OCI-LY7 (cell line): ENCODE measurements around the gene TKT. TPM values are rescaled to one million over a fixed set of nuclear protein-coding genes. Genes with fewer than 3 reads are reported as not detected.

Source experiments
- BruUV-seq: library from RNA; stranded (reverse); fragments of 400-500 nt; replicated peaks from 2 replicates; lab custom pipeline; 2021; lab: Mats Ljungman, UMichigan
- CTCF ChIA-PET: fragments of 300-600 bp; sonication (Branson Sonifier 250); formaldehyde crosslinking; loops from one replicate; lab custom pipeline; 2022; ENCODE audit warnings: antibody characterized with exemption; ENCODE audit not compliant: unreplicated experiment; lab: Charles Lee
- POLR2A ChIA-PET: fragments of 300-600 bp; sonication (Branson Sonifier 250); formaldehyde crosslinking; loops from one replicate; lab custom pipeline; 2022; ENCODE audit warnings: antibody characterized with exemption; lab: Charles Lee
- DNase-seq: peaks from one replicate; pipeline ENCODE4 v3.0.0-alpha.2; 2015; ENCODE audit warnings: low spot score
- H2AFZ ChIP-seq: fragments of 200-600 bp; sonication (generic), shearing (Covaris generic); 2 replicates; pipeline ENCODE4 v1.6.1; 2014; ENCODE audit warnings: mild to moderate bottlenecking, antibody characterized with exemption, low read length, moderate library complexity
- H3K27ac ChIP-seq: fragments of 200-600 bp; sonication (generic); 2 replicates; pipeline ENCODE4 v1.5.1; 2014; ENCODE audit warnings: mixed run types, low read depth, mild to moderate bottlenecking, moderate library complexity, low read length, inconsistent platforms; ENCODE audit not compliant: poor library complexity, severe bottlenecking
- H3K36me3 ChIP-seq: fragments of 200-600 bp; sonication (generic); 2 replicates; pipeline ENCODE4 v1.6.1; 2014; ENCODE audit warnings: mild to moderate bottlenecking, antibody characterized with exemption, low read length, moderate library complexity, mixed read lengths; ENCODE audit not compliant: insufficient read depth
- H3K4me1 ChIP-seq: fragments of 200-600 bp; sonication (generic); 2 replicates; pipeline ENCODE4 v1.5.1; 2014; ENCODE audit warnings: mild to moderate bottlenecking, low read length; ENCODE audit not compliant: insufficient read depth, poor library complexity, severe bottlenecking
- H3K4me2 ChIP-seq: fragments of 200-600 bp; sonication (generic); 2 replicates; pipeline ENCODE4 v1.6.1; 2014; ENCODE audit warnings: mild to moderate bottlenecking, low read length
- H3K4me3 ChIP-seq: fragments of 200-600 bp; sonication (generic); 2 replicates; pipeline ENCODE4 v1.5.1; 2014; ENCODE audit warnings: mild to moderate bottlenecking, low read depth, low read length; ENCODE audit not compliant: poor library complexity, severe bottlenecking
- H3K79me2 ChIP-seq: fragments of 200-600 bp; sonication (generic); 2 replicates; pipeline ENCODE4 v1.6.1; 2016; ENCODE audit warnings: low read depth, mild to moderate bottlenecking, low read length, moderate library complexity, mixed read lengths; ENCODE audit not compliant: insufficient read depth
- H3K9me2 ChIP-seq: fragments of 200-600 bp; sonication (generic); 2 replicates; pipeline ENCODE4 v1.6.1; 2016; ENCODE audit warnings: mild to moderate bottlenecking, low read length, mixed read lengths; ENCODE audit not compliant: insufficient read depth
- H3K9me3 ChIP-seq: fragments of 200-600 bp; sonication (generic); 2 replicates; pipeline ENCODE4 v1.6.1; 2014; ENCODE audit warnings: mild to moderate bottlenecking, mixed run types, low read length, mixed read lengths
- H4K20me1 ChIP-seq: fragments of 200-600 bp; sonication (generic); 2 replicates; pipeline ENCODE4 v1.6.1; 2014; ENCODE audit warnings: mild to moderate bottlenecking, antibody characterized with exemption, low read length, moderate library complexity, mixed read lengths; ENCODE audit not compliant: insufficient read depth
- CTCF ChIP-seq: fragments of 200-600 bp; sonication (generic); conservative IDR thresholded peaks from 2 replicates; pipeline ENCODE4 v1.5.1; 2014; ENCODE audit warnings: mild to moderate bottlenecking, antibody characterized with exemption, low read length, moderate library complexity, mixed read lengths
- EZH2phosphoT487 ChIP-seq: fragments of 200-600 bp; sonication (generic); IDR thresholded peaks from 2 replicates; pipeline ENCODE4 v1.6.1; 2018; ENCODE audit warnings: low read depth, borderline replicate concordance, mild to moderate bottlenecking, mixed run types, antibody characterized with exemption, low read length, moderate library complexity, mixed read lengths
- intact Hi-C: fragments of 100-400 bp; cut with micrococcal nuclease; formaldehyde crosslinking; loops from one replicate; pipeline ENCODE4 v1.10.0; 2022; ENCODE audit not compliant: unreplicated experiment
- total RNA-seq, 2 experiments: library from RNA; depleted of rRNA in 1 of 2; stranded (reverse); fragments of >200 nt in 1 of 2; shearing (Covaris generic) in 1 of 2; gene quantifications; 2 replicates each; pipeline ENCODE4 v1.2.3, GENCODE V29; 2014 to 2022

The TKT gene
- total RNA-seq, 2 experiments from 2014 or later, result 325 to 386 TPM

- Histone ChIP-seq H3K9me3 (peaks cover 2% of the 10 kb centered on the region; the same call in 1 of the 2 replicates), H3K27ac (no peak overlapping the region), H3K36me3 (peaks cover 82% of the 10 kb centered on the region), H3K9me2 (no peaks in the 10 kb centered on the region), H3K4me2 (no peak overlapping the region), H3K79me2 (peaks cover 47% of the 10 kb centered on the region), H2AFZ (no peak overlapping the region), H3K4me3 (no peak overlapping the region), H4K20me1 (no peaks in the 10 kb centered on the region), H3K4me1 (peaks cover 21% of the 10 kb centered on the region)
- no peak for DNase-seq
- intact Hi-C loops, result no loop called here
- no peak for TF ChIP-seq CTCF
- no peak for TF ChIP-seq EZH2phosphoT487
- POLR2A ChIA-PET, result no interaction called here
- CTCF ChIA-PET, result no interaction called here
- no TSS peak for BruUV-seq
These were observed 53.3 kb downstream of the TKT start for GRCh38 chr3:53202331-53203015.

DNA sequence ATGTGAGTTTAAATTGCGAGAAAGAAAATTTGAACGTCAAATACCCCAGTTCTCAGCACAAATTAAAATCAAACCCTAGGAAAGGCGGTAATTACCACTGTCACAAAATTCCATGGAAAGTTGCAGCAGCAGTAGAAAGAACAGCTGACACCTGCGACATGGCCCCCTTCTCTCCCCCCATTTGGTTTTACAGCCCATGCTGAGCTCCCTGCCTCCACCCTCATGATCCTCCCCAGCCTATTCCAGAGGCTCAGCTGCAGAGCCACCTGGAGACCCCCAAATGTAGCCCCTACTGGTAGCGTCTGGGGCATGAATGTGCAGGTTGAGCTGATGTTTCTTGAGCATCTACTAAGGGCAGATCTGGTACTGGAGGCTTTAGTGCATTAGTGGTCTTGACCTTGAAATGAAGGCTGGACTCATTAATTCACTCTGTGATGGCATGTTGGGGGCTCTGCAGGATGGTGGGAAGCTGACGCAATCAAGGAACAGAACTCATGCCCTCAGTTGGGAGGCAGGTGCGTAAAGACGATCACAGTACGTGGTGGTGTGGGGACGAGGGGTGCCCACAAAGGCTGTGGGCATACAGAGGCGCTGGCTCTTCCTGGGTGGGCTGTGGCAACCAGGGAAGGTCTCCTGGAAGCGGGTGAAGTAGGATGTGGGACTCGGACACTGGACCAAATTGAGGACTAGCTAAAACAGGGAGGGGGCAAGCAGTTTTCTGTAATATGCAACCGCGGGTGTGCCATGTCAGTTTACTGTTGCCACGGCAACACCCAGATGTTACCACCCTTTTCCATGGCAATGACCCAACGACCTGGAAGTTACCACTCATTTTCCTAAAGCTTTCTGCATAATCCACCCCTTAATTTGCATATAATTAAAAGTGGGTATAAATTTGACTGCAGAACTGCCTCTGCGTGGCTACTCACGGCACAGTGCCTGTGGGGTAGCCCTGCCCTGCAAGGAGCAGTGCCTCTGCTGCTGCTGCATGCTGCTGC, 55.0 kb downstream of the TKT start:
- H2AFZ ChIP-seq, result no peak overlapping the region
- H3K36me3 ChIP-seq, result peaks cover 72% of the 10 kb centered on the region
- H3K4me3 ChIP-seq, result no peak overlapping the region
- H3K9me2 ChIP-seq, result no peaks in the 10 kb centered on the region
- H3K4me2 ChIP-seq, result no peak overlapping the region; the same call in 1 of the 2 replicates
- H4K20me1 ChIP-seq, result no peaks in the 10 kb centered on the region
- no TSS peak for BruUV-seq
- intact Hi-C loops, result no loop called here
- no peaks in the 10 kb centered on the region for H3K9me3 ChIP-seq
- no peak for TF ChIP-seq CTCF
- ChIA-PET POLR2A (no interaction called here), CTCF (interaction anchor here (0.6 to 1.5 kb wide), 2 partner anchors 40 to 87 kb away, joined by 3 read pairs; partner anchors contain the start of gene PRKCD)
- H3K27ac ChIP-seq, result no peak overlapping the region
- H3K79me2 ChIP-seq, result peaks cover 51% of the 10 kb centered on the region
- peaks cover 33% of the 10 kb centered on the region for H3K4me1 ChIP-seq
- no peak for DNase-seq
